Keratinocyte (primary cell): Measurements from ENCODE around the gene FANCC.

Experiments
- CTCF ChIP-seq, 3 experiments: IDR thresholded peaks in 1 of 3; conservative IDR thresholded peaks in 1 of 3; optimal IDR thresholded peaks in 1 of 3; 2 replicates in 2 of 3; 3 replicates in 1 of 3; pipeline versions ENCODE3 to v1.5.1; 2011; ENCODE audit warnings: low read length in 3 of 3, mild to moderate bottlenecking in 3 of 3, moderate library complexity in 2 of 3, control low read depth in 1 of 3, inconsistent platforms in 1 of 3; ENCODE audit not compliant: insufficient read depth in 2 of 3; ENCODE audit errors: extremely low read depth in 1 of 3
- EZH2 ChIP-seq: IDR thresholded peaks from one replicate; pipeline ENCODE4 v1.6.1; 2012; ENCODE audit warnings: inconsistent platforms, mild to moderate bottlenecking, low read length, moderate library complexity

- TF ChIP-seq CTCF (optimal IDR thresholded peaks at IDR 0.05 in 1 of 3, IDR thresholded peaks at IDR 0.05 in 1 of 3, conservative IDR thresholded peaks at IDR 0.05 in 1 of 3; ENCODE audit: extremely low read depth in 1 of 3, insufficient read depth in 2 of 3, low read length in 3 of 3) (no peak), EZH2 (no peak)
These were observed 238.0 kb downstream of the FANCC start for GRCh38 chr9:95079461-95079860.
